Progenitor cell of endocrine pancreas (in vitro differentiated cells): Measurements from ENCODE around the gene SPTLC2. TPM values are rescaled to one million over a fixed set of nuclear protein-coding genes. Genes with fewer than 3 reads are reported as not detected.

Experiments used
- DNase-seq: peaks from one replicate; pipeline ENCODE4 v3.0.0; 2021; ENCODE audit warnings: low spot score; ENCODE audit not compliant: unreplicated experiment
- H3K27ac Mint-ChIP-seq: 2 replicates; pipeline ENCODE4 v1.8.0; 2021; ENCODE audit warnings: mild to moderate bottlenecking, moderate library complexity, mixed read lengths
- H3K27me3 Mint-ChIP-seq: 2 replicates; pipeline ENCODE4 v1.8.0; 2021; ENCODE audit warnings: mixed read lengths
- H3K36me3 Mint-ChIP-seq: 2 replicates; pipeline ENCODE4 v1.8.0; 2022; ENCODE audit warnings: mixed read lengths; ENCODE audit not compliant: insufficient read depth
- H3K4me1 Mint-ChIP-seq: 2 replicates; pipeline ENCODE4 v1.8.0; 2021; ENCODE audit warnings: low read depth, mixed read lengths
- H3K4me3 Mint-ChIP-seq: 2 replicates; pipeline ENCODE4 v1.8.0; 2021; ENCODE audit warnings: low read depth, mild to moderate bottlenecking, moderate library complexity, mixed read lengths
- H3K9me3 Mint-ChIP-seq: 2 replicates; pipeline ENCODE4 v1.8.0; 2021; ENCODE audit warnings: low read depth, mixed read lengths
- total RNA-seq: library from RNA; stranded (reverse); gene quantifications from 2 replicates; pipeline ENCODE4 v1.2.1, GENCODE V29; 2021
- TF ChIP-seq, protein P1 (sequence below): fragments of 200-600 bp; sonication (generic); IDR thresholded peaks from one replicate; pipeline ENCODE4 v1.5.0; 2021; ENCODE audit warnings: antibody characterized with exemption, mild to moderate bottlenecking; ENCODE audit not compliant: unreplicated experiment

SPTLC2 gene
- total RNA-seq, 1 donor from 2014 or later: 53.6 TPM

DNA sequence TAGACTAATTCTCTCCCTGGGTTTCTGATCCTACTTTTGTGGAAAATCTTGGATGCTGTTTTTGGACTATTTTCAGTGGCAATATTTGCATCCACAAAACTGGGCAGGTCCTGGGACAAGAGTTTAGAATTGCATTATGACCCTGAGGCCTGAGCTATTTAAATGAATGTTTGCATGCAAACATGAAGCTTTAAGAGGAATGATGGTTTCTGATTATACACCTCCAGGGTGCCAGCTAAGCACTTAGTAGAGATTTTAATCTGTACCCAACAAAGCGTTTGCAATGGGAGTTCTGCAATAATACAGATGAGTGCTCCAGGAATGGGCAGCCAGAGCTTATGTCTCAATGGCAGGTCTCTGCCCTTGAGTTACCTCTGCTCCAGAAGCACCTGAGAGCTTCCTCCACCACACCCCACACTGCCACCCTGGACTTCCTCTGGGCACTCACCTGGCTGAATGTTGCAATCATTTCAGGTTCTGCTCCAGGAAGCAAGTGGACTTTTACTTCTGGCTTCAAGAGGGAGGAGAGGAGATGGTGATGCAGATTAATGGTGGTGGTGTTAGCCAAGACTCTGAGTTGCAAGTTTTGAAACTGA lies 6.0 kb upstream of the SPTLC2 start:
- Mint-ChIP-seq H3K4me1 (no peaks in the 10 kb centered on the region), H3K4me3 (no peak overlapping the region), H3K9me3 (no peaks in the 10 kb centered on the region), H3K27ac (no peak overlapping the region), H3K27me3 (peaks cover 3% of the 10 kb centered on the region), H3K36me3 (no peaks in the 10 kb centered on the region)
- TF ChIP-seq, protein P1, sequence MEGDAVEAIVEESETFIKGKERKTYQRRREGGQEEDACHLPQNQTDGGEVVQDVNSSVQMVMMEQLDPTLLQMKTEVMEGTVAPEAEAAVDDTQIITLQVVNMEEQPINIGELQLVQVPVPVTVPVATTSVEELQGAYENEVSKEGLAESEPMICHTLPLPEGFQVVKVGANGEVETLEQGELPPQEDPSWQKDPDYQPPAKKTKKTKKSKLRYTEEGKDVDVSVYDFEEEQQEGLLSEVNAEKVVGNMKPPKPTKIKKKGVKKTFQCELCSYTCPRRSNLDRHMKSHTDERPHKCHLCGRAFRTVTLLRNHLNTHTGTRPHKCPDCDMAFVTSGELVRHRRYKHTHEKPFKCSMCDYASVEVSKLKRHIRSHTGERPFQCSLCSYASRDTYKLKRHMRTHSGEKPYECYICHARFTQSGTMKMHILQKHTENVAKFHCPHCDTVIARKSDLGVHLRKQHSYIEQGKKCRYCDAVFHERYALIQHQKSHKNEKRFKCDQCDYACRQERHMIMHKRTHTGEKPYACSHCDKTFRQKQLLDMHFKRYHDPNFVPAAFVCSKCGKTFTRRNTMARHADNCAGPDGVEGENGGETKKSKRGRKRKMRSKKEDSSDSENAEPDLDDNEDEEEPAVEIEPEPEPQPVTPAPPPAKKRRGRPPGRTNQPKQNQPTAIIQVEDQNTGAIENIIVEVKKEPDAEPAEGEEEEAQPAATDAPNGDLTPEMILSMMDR: no peak
- DNase-seq: no peak

DNA sequence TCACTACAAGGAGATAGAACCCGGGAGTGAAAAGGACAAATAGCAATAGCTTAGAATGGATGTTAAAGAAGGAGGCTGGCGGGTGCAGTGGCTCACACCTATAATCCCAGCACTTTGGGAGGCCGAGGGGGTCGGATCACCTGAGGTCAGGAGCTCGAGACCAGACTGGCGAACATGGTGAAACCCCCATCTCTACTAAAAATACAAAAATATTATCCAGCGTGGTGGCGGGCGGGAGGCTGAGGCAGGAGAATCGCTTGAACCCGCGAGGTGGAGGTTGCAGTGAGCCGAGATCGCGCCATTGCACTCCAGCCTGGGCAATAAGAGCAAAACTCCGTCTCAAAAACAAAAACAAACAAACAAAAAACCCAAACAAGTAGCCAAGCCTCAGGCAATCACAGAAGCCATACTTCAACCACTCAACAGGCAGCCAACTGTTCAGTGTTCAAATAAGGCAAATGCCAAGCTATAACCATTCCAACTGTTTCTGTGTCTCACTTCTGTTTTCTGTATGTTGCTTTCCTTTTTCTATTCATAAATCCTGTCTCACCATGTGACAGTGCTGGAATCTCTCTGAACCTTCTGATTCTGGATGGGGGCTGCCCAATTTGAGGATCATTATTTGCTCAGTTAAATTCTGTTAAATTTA lies 3.9 kb upstream of the SPTLC2 start:
- no peak overlapping the region for H3K27ac Mint-ChIP-seq
- no peak overlapping the region for H3K4me3 Mint-ChIP-seq
- TF ChIP-seq, protein P1: no peak
- peaks cover 3% of the 10 kb centered on the region for H3K27me3 Mint-ChIP-seq
- DNase-seq: no peak
- H3K4me1 Mint-ChIP-seq: peaks cover 5% of the 10 kb centered on the region
- no peaks in the 10 kb centered on the region for H3K9me3 Mint-ChIP-seq
- H3K36me3 Mint-ChIP-seq: no peaks in the 10 kb centered on the region

DNA sequence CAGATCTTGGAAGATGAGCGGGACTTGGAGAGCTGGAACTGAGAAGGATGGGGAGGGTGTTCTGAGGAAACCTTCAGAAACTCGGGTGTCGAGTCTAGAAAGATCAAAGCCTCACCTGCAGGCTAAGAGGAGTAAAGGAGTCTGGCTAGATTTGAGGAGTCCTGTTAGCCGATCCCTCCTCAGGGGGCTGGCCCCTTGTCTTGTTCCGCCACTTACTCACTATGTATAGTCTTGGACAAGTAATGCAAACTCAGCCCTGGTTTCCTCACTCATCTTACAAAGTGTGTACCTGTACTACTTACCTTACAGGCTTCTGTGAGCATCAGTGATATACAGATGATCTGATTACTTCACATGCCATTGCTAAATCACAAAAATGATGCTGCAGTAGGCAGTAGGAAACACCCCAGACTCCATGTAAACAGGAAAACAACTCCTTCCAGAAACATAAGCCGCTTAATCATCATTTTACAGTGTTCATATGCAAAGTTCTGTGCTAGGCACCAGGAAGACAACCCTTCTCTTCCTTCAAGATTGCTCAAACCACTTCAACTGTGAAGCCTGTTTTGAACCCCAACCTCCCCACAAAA lies 2.0 kb upstream of the SPTLC2 start:
- H3K4me3 Mint-ChIP-seq: no peak overlapping the region
- H3K27ac Mint-ChIP-seq: no peak overlapping the region
- TF ChIP-seq, protein P1: no peak
- no peak for DNase-seq
- peaks cover 3% of the 10 kb centered on the region for H3K27me3 Mint-ChIP-seq
- peaks cover 13% of the 10 kb centered on the region for H3K4me1 Mint-ChIP-seq
- H3K9me3 Mint-ChIP-seq: no peaks in the 10 kb centered on the region
- H3K36me3 Mint-ChIP-seq: no peaks in the 10 kb centered on the region

DNA sequence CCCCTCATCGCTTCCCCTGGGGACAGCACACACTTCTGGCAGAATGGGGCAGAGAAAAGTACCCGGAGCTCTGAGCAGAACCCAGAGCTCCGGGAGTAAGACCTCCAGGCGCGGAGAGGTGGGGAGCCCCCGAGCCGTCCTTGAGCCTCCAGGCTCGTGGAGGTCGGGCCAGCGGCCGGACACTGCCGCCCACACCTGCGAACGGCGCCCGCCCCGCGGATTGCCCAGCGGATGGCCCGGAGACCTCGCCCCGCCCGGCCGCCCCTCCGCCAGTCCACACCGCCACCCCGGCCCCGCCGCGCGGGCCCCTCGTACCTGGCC lies 344 bp downstream of the SPTLC2 start:
- H3K36me3 Mint-ChIP-seq: no peaks in the 10 kb centered on the region
- TF ChIP-seq, protein P1: no peak
- peak overlapping the region; percentile 92 for H3K4me3 Mint-ChIP-seq
- H3K9me3 Mint-ChIP-seq: no peaks in the 10 kb centered on the region
- H3K4me1 Mint-ChIP-seq: peaks cover 25% of the 10 kb centered on the region
- H3K27ac Mint-ChIP-seq: peak overlapping the region; percentile 96
- DNase-seq: no peak
- peaks cover 3% of the 10 kb centered on the region for H3K27me3 Mint-ChIP-seq

DNA sequence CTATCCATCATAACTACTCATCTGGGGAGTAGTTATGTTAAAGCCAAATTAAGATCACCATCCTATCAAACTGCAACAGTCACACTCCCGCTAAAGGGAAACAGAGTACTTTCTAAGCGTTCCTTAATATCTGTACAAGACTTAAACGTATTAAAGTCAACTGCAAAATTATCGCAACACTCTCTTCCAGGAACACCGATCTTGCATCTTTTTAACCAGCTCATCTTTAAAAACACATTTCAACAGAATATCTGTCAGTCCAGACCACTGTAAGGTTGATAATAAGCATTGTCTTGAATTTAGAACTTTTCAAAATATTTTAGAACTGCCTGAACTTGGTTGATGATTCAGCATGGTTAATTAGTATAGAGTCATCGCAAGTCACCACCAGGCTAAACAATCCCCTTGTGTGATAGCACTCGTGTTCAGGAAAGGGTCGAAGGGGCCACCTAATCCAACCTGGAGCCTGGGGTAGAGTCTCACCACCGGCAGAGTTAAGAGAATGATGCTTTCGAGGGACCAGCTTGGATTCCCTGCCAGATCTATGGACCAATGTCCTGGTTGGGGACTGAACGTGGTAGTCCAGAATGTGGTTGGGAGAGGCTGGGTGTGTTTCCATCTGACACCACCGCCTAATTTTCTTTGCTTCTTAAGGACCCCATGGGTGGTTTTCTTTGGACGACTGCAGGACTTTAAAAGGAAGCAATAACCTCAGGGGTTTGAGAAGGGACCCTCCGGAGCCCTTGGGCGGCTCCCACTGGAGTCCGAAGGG lies 890 bp downstream of the SPTLC2 start:
- TF ChIP-seq, protein P1: no peak
- Mint-ChIP-seq H3K4me1 (peaks cover 25% of the 10 kb centered on the region), H3K27me3 (peaks cover 3% of the 10 kb centered on the region), H3K27ac (peak overlapping the region; percentile 91), H3K4me3 (peak overlapping the region; percentile 92), H3K9me3 (no peaks in the 10 kb centered on the region), H3K36me3 (no peaks in the 10 kb centered on the region)
- DNase-seq: no peak
